ENCODE results near the gene IFI27L1.
A peak's percentile ranks its signal among the peaks of the same experiment; 100 is the strongest.

Gene IFI27L1

GRCh38 chr14:94128216-94128839 lies 47.2 kb downstream of the IFI27L1 start:
- no peak for DNase-seq (ENCODE audit: insufficient read length)
- FAIRE-seq, result no peak
- TF ChIP-seq POLR2AphosphoS5 (IDR thresholded peaks at IDR 0.05; ENCODE audit: low read depth, low read length), result no peak
- no peak for TF ChIP-seq TAF1 (IDR thresholded peaks at IDR 0.05; ENCODE audit: borderline replicate concordance, low read depth, low read length)
- no peak for TF ChIP-seq POLR2A (IDR thresholded peaks at IDR 0.05; ENCODE audit: low read depth, low read length)

GRCh38 chr14:94129111-94129757 lies 48.1 kb downstream of the IFI27L1 start, which contains the start of gene IFI27L2:
Gene IFI27L2, minus strand, starts transcription at chr14:94129604. Its CDS starts 40 bp downstream, at chr14:94129564.
- FAIRE-seq (peak; percentile 84), DNase-seq (ENCODE audit: insufficient read length) (peak; percentile 92)
- TF ChIP-seq POLR2AphosphoS5 (IDR thresholded peaks at IDR 0.05; ENCODE audit: low read depth, low read length), result no peak
- TF ChIP-seq POLR2A (IDR thresholded peaks at IDR 0.05; ENCODE audit: low read depth, low read length), result peak; percentile 72; the same call in 1 of the 2 replicates
- TF ChIP-seq TAF1 (IDR thresholded peaks at IDR 0.05; ENCODE audit: borderline replicate concordance, low read depth, low read length), result 0 out of 2 replicates have a peak, but pooled peaks have one; percentile 16

DNA sequence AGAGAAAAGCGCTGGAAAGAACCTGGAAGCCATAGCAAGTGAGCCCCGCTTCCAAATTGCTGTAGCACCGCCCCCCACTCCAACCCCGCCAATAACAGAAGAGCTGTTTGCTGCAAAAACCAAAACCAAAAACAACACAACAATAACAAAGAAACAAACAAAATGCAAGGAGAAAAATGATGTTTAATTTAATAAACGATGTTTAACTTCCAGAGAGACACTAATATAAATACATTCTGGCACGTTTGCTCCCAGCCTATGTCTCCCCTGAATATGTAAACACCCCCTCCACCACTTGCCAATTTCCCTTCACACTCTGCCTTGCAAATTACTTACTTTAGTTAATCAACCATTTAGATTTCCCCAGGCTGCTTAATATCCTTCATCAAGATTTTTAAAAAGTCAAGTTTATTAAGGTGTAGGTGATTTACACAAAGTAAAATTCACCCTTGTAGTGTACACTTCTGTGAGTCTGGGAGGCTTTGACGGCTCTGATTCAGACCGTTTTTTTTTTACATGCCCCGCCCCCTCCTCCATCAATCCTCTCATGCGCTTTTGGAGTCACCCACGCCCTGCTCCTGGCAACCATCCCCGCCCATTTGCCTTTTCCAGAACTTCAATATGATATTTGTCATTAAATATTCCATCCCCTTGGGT lies 48.8 kb downstream of the IFI27L1 start:
- FAIRE-seq (no peak), DNase-seq (ENCODE audit: insufficient read length) (no peak)
- no peak for TF ChIP-seq TAF1 (IDR thresholded peaks at IDR 0.05; ENCODE audit: borderline replicate concordance, low read depth, low read length)
- TF ChIP-seq POLR2A (IDR thresholded peaks at IDR 0.05; ENCODE audit: low read depth, low read length), result no peak
- TF ChIP-seq POLR2AphosphoS5 (IDR thresholded peaks at IDR 0.05; ENCODE audit: low read depth, low read length), result no peak

DNA sequence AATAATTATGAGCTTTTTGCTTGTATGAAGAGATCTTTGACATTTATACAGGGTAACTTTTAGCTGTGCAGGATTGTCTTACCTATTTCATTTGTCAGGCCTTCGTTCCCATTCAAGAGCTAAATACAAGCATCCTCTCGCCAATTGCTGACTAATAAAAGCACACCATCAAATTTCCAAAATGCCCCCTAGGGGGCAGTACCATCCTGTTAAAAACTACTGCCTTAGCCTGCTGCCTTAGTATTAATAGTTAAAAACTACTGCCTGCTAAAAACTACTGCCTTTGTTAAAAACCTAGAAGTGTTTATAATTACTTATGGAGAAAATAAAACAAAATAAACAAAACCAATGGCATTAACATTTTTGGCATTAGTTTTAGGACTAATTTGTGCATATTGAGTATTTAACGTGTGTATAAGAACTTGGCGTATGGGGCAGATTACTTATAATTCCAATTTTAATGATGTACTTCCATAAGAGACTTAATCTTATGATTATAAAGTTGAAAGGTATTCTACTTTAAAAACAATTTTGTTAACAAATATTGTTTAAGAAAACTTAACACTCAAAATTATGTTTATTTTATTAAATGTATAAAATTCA lies 51.3 kb downstream of the IFI27L1 start:
- TF ChIP-seq TAF1 (IDR thresholded peaks at IDR 0.05; ENCODE audit: borderline replicate concordance, low read depth, low read length), result no peak
- no peak for TF ChIP-seq POLR2A (IDR thresholded peaks at IDR 0.05; ENCODE audit: low read depth, low read length)
- TF ChIP-seq POLR2AphosphoS5 (IDR thresholded peaks at IDR 0.05; ENCODE audit: low read depth, low read length), result no peak
- FAIRE-seq (peak; percentile 76), DNase-seq (ENCODE audit: insufficient read length) (no peak)

DNA sequence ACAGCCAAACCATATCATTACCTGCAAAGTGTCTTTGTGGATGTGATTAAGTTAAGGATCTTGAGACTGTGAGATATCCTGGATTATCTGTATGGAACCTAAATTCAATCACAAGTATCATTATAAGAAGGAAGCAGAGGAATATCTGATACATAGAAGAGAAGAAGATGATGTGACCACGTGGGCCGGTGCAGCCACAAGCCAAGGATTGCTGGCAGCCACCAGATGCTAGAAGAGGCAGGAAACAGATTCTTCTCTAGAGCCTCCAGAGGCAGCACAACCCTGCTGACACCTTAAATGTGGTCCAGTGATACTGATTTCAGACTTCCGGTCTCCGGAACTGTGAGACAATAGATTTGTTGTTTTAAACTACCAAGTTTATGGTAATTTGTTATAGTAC lies 54.4 kb downstream of the IFI27L1 start:
- TF ChIP-seq POLR2AphosphoS5 (IDR thresholded peaks at IDR 0.05; ENCODE audit: low read depth, low read length), result no peak
- no peak for TF ChIP-seq TAF1 (IDR thresholded peaks at IDR 0.05; ENCODE audit: borderline replicate concordance, low read depth, low read length)
- TF ChIP-seq POLR2A (IDR thresholded peaks at IDR 0.05; ENCODE audit: low read depth, low read length), result no peak
- DNase-seq (ENCODE audit: insufficient read length), result no peak
- no peak for FAIRE-seq

DNA sequence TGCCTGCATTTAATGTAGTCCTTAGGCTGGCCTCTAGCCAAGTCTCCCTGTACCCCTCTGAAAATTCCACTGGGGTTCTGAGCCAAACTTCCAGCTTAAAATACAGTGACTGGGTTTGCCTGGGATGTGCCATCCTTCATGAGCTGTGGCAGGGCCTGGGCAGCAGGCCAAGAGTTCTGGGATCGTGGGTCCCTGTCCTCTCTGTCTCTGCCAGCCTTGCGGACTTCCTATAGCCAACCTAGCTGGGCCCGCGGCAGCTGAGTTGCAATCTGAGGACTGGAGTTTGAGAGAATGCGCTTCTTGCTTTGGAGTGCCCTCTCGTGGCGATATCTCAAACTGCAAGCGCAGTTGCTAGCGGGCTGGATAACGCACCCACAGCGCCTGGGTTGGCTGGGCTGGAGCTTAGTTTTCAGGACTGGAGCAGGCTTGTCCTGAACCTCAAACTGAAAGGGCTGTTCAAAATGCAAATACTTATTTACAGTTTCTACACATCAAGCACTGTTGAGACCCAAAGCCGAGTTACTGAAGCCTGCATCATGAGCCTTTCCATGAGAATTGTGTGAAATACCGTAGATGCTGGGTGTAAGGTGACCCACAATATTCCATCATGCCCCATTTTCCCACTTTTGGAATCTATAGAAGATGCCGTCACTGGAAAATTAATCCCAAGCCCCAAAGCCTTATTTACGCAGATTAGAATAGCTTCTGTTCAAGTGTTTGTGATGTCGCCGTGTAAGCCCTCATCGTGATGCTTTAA lies 55.6 kb downstream of the IFI27L1 start:
- DNase-seq (ENCODE audit: insufficient read length) (peak; percentile 44), FAIRE-seq (peak; percentile 98)
- TF ChIP-seq TAF1 (IDR thresholded peaks at IDR 0.05; ENCODE audit: borderline replicate concordance, low read depth, low read length) (no peak), POLR2AphosphoS5 (IDR thresholded peaks at IDR 0.05; ENCODE audit: low read depth, low read length) (no peak), POLR2A (IDR thresholded peaks at IDR 0.05; ENCODE audit: low read depth, low read length) (no peak)

DNA sequence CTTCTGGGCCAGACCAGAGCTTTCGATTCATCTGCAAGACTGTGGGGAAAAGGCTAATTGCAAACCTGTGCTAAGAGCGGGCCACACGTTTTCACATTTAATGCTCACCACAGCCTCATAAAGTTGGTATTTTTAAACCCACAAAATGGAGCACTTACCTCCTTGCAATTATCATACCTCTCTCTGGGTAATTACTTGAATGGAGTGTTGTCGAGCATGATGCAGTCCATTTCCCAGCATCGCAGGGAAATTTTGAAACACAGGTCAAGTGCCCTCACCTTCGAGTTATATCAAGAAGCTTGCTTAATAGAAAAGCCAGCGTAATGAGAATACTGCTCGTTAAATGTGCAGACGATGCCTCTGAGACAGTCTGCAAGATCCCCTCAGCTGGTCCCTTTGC lies 57.1 kb downstream of the IFI27L1 start:
- no peak for DNase-seq (ENCODE audit: insufficient read length)
- no peak for TF ChIP-seq TAF1 (IDR thresholded peaks at IDR 0.05; ENCODE audit: borderline replicate concordance, low read depth, low read length)
- no peak for FAIRE-seq

DNA sequence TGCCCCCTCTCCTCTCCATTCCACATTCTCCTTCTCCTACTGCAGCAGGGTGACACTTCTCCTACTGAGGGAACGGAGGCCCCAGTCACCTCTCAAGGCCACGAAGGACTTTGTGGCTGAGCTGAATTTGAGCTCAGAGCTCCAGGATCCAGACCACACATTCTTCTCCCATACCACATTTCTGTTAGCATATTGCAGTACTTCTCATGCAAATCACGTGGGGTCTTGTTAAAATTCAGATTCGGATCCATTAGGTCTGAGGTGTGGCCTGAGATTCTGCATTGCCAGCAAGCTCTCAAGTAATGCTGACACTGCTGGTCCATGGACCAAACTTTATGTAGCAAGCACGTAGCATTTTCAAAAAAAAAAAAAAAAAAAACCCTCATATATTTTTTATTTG lies 57.9 kb downstream of the IFI27L1 start:
- TF ChIP-seq TAF1 (IDR thresholded peaks at IDR 0.05; ENCODE audit: borderline replicate concordance, low read depth, low read length) (no peak), POLR2AphosphoS5 (IDR thresholded peaks at IDR 0.05; ENCODE audit: low read depth, low read length) (no peak), POLR2A (IDR thresholded peaks at IDR 0.05; ENCODE audit: low read depth, low read length) (no peak)
- DNase-seq (ENCODE audit: insufficient read length) (no peak), FAIRE-seq (no peak)

- FAIRE-seq (no peak), DNase-seq (ENCODE audit: insufficient read length) (no peak)
- no peak for TF ChIP-seq POLR2AphosphoS5 (IDR thresholded peaks at IDR 0.05; ENCODE audit: low read depth, low read length)
- no peak for TF ChIP-seq TAF1 (IDR thresholded peaks at IDR 0.05; ENCODE audit: borderline replicate concordance, low read depth, low read length)
- TF ChIP-seq POLR2A (IDR thresholded peaks at IDR 0.05; ENCODE audit: low read depth, low read length), result no peak
Observed at GRCh38 chr14:94139421-94139820, 58.3 kb downstream of the IFI27L1 start.

DNA sequence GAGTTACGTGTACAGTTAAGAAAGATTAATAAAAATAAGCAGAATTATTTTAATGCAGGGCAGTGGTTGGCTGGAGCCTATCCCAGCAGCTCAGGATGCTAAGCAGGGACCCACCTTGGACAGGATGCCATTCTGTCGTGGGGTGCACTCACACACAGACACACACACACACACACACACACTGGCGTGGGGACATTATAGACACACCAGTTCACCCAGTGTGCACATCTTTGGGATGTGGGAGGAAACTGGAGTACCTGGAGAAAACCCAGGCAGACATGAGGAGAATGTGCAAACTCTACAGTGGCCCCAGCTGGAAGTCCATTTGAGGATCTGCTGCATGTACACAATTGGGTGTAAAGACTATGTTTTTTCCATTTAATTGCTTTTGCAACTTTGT lies 61.1 kb downstream of the IFI27L1 start:
- DNase-seq (ENCODE audit: insufficient read length) (no peak), FAIRE-seq (no peak)
- TF ChIP-seq TAF1 (IDR thresholded peaks at IDR 0.05; ENCODE audit: borderline replicate concordance, low read depth, low read length) (no peak), POLR2AphosphoS5 (IDR thresholded peaks at IDR 0.05; ENCODE audit: low read depth, low read length) (no peak), POLR2A (IDR thresholded peaks at IDR 0.05; ENCODE audit: low read depth, low read length) (no peak)

GRCh38 chr14:94142836-94143235 lies 61.7 kb downstream of the IFI27L1 start:
- DNase-seq (ENCODE audit: insufficient read length), result no peak
- no peak for FAIRE-seq
- TF ChIP-seq TAF1 (IDR thresholded peaks at IDR 0.05; ENCODE audit: borderline replicate concordance, low read depth, low read length), result no peak
- TF ChIP-seq POLR2A (IDR thresholded peaks at IDR 0.05; ENCODE audit: low read depth, low read length), result no peak
- no peak for TF ChIP-seq POLR2AphosphoS5 (IDR thresholded peaks at IDR 0.05; ENCODE audit: low read depth, low read length)
